Posterior cingulate gyrus (tissue), 11 donors: ENCODE measurements around the gene PIGO.

Source experiments
- DNase-seq, 10 donors: peaks; one replicate each; pipeline versions ENCODE4 v3.0.0 to v3.0.0-alpha.2; 2020 to 2021; ENCODE audit warnings: mixed read lengths in 3 of 10
- intact Hi-C: fragments of 100-400 bp; cut with DNase I; formaldehyde crosslinking; loops from one replicate; pipeline ENCODE4 v1.15.1; 2023

The PIGO gene

DNA sequence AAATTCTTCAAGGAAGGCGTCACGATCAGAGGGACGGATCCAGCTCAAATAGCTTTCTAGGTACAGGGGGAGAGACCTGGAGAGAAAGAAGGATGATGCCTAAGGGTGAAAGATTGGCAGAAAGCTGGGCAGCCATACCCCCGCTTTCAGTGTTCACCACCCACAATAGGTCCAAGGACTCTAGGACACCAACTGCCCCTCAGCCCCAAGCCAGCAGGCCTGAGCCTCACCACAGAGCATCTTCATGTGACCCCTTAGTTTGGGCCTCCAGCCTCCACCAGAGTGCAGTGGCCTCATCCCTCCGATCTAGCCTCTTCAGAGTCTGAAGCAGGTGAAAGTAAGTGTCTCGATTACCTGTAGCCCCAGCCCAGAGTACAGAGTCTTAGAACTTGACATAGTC lies 22.2 kb downstream of the PIGO start:
- intact Hi-C loops: loop anchor here (10.0 kb wide), 1 partner anchor 91 kb away; the partner anchor contains the start of gene UNC13B
- peak in 1 of 10 donors; percentile 26 for DNase-seq

DNA sequence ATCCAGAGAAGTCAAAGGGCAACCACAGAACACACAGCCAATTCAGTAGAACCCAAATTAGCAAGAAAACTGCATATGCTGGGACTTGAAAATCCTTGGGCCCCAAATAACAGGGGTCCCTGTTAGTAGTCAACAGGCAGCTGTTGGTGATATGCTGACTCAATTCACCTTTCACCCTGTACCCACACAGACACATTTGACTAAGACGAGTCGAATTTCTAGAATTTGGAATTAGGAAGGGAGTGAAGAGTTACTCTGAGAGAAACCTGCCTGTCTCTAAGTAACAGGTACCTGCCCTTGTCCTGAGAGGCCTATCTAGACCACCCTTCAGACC lies 23.1 kb downstream of the PIGO start:
- intact Hi-C loops: loop anchor here (2.0 to 10.0 kb wide), 2 partner anchors 82 to 92 kb away; partner anchors contain the start of gene UNC13B
- no peak for DNase-seq

DNA sequence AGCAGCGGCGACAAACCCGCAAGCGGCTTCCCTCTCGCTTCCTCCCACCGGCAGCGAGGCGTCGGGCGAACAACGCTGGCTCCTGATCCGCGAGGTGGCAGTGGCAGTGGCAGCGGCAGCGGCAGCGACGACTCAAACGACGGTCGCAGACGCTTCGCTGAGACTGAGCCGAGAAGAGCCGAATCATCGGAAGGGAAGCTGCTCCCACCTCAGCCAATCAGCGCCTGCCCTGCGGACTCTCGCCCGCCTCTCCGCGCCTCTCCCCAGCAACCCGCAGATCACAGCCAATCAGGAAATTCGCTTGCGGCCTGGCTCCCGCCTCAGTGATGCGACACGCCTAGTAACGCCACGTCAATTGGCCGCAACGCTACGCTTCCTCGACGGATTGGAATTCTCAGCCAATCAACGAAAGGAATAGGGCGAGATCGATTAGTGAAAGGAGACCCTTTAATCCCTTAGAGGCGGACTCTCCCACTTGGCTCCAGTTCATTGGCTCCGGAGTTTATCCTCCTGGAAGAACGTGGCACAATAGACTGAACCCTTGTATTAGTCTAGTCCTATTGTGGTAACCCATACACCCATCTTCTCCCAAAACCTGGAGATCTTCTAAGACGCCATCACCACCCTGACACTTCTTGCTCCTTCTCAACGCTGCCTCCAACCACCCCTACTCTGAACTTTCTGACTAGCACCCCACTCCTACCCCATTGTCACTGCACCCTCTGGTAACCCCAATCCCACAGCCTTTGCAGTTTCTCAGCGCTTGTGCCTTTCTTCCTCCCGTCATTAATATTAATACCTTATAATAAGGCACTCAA lies 23.7 kb downstream of the PIGO start, which contains the start of gene VCP:
VCP (minus strand) TSS at position 165 of the 818 bp plus-strand sequence. CDS start 272 bp downstream, outside the sequence.
- intact Hi-C loops: loop anchor here (1.0 to 10.0 kb wide), 3 partner anchors 8 to 92 kb away; partner anchors contain the start of gene UNC13B

DNA sequence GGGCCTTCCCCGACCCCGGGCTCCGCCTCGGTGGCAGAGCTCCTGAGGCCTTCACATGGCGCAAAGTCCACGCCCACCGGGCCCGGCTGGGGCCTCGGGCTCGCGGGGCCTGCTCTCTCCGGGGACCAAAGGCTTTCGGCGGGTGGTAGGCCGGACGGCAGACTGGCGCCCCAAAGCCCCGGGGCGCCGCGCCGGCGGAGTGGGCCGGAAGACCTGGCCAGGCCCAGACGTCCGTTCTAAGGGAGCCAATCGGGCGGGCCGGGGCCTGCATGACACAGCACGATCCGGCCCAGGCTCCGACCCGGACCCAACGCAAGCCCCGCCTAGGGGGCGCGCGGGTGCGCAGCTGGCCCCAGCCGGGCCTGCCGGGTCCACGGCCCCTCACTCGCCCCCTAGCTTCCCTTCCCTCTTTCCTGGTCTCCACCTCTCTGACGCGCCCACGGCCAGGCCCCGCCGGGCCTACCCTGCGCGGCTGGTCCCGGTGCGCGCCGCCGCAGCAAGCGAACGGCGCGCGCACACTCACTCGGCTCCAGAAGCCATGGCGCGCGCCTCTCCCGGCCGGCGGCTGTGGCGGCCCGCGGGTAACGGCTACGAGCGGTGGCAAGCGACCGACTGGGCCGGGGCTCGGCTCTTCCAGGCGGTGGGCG lies 24.5 kb downstream of the PIGO start:
- intact Hi-C loops: loop anchor here (1.0 to 10.0 kb wide), 3 partner anchors 8 to 93 kb away; partner anchors contain the start of gene UNC13B

More for the DNA sequence above, 23.7 kb downstream of the PIGO start, which contains the start of gene VCP:
- DNase-seq: peak; percentile 98 to 100 (median 99)

DNA sequence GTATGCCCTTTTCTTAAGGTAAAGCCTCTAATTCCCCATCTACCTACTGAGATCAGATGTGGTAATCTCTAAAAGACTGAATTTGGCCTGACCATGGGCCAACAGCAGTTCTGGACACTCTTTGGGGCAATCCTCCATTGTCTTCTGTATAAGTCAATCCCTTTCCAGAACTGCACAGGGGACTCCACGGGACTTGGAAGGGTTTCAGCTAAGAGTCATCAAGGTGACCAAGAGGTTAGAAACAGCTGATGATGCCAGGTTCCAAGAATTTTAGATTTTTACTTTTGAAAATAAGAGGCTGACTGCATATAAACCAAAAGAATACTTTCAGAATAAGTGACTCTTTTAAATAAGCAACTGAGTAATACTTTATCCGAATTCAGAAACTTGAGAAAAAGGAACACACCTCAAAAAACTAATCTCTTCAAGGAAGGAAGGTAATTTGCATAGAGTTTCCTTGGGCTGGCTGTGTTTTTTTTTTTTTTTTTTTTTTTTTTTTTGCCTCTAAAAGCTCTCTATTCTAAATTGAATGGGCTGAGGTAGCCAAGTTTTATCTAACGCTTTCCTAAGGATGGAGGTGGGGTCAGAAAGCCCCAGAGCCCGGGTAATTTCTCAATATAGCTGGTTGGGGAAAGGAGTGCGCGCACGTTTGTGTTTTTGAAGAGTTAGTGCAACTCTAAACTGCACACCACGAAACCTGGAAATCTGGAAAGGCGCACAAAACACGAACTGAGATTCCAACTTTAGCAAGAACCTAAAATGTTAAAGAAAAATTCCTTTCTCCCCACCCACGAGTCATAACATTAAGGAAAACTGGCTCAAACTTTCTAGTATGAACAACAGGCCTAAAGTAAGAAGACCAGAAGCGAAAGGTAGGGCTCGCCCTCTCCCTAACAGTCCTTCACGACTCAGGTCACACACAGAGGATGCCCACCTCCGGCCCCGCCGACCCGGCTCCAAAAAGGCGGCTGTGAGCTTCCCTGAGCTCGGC lies 25.3 kb downstream of the PIGO start:
- intact Hi-C loops: loop anchor here (10.0 kb wide), 1 partner anchor 94 kb away; the partner anchor contains the start of gene UNC13B
- peak in 1 of 10 donors; percentile 8 for DNase-seq

More for the DNA sequence above, 24.5 kb downstream of the PIGO start:
- peak; percentile 47 to 96 (median 72) for DNase-seq

DNA sequence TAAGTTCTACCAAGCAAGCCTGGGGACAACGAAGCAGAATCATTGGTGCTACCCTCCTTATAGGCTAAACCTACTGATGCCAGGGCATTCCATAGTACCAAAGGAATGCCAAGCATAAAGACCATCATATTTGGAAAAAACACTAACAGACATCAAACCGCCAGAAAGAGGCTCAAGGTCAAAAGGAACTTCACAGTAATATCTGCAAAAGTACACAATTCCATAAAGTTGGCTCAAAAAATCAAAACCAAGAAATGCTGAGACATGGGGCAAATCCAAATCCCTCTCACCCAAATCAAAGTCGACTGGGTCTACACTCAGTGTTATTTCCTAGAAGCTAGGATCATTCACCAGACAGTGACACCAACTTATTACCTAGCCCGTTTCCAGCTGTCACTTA lies 27.4 kb downstream of the PIGO start:
- intact Hi-C loops: no loop called here
- no peak for DNase-seq

DNA sequence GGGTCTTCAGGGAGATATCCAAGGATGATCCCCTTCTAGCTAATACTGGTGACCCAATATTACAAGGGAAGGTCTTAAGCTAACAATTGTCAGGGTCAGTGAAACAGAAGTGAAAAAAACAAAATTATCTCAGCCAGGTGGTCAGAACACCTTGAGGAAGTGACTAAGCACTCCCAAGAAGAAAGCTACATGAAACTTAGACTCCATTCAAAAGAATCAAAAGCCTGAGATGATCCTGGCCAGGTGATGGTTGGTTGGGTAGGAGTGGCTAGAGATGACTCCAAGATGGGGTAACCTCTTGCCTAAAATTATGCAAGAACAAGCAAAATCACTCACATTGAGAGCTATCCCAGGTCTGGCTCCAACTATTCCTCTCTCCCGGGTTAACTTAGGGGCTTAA lies 29.3 kb downstream of the PIGO start:
- intact Hi-C loops: no loop called here

DNA sequence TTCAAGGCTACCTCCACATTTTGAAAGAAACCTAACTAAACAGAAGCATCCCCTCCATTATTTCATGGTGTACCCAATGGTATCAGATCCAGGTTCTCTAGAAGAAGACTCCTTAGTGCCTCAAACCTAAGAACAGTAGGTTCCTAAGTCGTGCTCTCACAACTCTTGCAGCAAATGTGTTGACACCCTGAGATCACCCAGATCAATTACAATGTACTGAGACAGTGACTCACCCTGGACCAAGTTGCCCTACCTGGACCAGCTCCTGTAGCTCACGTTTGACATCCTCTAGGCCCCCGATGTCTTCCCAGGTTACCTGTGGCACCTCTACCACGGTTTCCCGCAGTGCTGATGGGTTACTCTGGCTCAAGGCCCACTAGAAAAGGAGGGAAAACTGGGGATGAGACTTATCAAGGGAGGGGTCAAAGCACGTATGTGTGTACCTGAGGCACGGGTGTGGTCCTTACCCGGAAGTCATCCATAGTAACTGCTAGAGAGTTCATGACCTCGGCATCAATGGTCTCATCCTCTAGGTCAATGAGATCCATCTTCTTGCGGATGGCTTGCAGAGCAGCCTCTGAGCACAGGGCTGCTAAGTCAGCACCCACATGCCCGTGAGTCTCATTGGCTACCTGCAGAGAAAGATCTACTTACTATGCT lies 35.7 kb downstream of the PIGO start:
- intact Hi-C loops: no loop called here
- no peak for DNase-seq

More for the DNA sequence above, 29.3 kb downstream of the PIGO start:
- no peak for DNase-seq

DNA sequence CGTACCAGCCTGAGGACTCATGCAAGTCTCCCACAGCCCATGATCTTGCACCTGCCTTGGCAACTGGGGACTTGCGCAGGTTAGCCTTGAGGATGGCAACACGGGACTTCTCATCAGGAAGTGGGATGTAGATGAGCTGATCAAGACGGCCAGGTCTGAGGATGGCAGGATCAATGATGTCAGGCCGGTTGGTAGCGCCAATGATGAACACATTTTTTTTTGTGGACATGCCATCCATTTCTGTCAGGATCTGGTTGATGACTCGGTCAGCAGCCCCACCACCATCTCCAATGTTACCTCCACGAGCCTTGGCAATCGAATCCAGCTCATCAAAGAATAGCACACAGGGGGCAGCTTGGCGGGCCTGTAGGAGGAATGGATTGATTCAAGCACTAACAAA lies 37.0 kb downstream of the PIGO start:
- intact Hi-C loops: no loop called here
- DNase-seq: peak in 1 of 10 donors; percentile 33

DNA sequence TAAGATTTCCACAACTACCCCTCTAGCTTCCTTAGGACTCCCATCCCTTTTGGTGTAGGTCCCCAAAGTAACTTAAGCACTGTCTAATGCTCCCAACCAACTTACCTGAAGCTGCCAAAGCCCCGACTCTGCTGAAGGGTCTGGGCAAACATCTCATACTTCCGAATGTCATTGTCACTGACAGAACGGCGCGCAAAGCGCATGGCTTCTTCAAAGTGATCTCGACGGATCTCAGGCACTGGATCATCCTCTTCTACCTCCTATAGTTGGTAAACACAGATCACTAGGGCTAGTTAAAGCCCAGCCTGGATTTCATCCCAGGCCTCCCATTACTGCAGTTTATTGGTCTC lies 39.1 kb downstream of the PIGO start:
- no peak for DNase-seq
- intact Hi-C loops: no loop called here

DNA sequence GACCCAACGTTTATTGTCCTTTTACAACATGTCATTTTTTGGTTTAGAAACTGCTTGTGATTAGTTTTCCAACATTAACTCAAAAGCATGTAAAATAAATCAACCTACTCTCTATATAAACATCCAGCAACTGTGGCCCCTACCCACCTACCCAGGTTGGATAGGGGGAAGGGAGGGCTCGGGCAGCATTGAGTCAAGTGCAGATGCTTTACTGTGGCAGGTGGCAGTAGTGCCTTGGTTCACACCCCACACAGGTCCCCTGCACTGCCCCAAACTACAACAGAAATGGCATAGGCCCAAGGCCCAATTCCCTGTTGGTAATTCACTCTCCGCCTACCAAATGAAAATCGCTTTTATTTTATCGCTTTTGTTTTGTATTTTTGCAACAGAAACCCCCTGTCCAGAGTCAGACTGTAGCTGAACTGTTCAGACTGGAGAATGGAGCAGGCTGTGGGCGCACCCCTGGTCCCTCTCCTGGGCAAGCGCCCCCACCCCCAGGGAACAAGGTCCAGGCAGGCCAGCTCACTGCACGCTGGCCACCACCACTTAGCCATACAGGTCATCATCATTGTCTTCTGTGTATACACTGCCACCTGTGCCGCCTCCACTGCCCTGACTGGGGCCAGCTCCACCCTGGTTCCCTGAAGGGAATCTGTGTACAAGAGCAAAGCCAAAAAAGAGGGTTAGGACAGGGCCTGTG lies 39.7 kb downstream of the PIGO start:
- peak in 1 of 10 donors; percentile 58 for DNase-seq
- intact Hi-C loops: no loop called here

DNA sequence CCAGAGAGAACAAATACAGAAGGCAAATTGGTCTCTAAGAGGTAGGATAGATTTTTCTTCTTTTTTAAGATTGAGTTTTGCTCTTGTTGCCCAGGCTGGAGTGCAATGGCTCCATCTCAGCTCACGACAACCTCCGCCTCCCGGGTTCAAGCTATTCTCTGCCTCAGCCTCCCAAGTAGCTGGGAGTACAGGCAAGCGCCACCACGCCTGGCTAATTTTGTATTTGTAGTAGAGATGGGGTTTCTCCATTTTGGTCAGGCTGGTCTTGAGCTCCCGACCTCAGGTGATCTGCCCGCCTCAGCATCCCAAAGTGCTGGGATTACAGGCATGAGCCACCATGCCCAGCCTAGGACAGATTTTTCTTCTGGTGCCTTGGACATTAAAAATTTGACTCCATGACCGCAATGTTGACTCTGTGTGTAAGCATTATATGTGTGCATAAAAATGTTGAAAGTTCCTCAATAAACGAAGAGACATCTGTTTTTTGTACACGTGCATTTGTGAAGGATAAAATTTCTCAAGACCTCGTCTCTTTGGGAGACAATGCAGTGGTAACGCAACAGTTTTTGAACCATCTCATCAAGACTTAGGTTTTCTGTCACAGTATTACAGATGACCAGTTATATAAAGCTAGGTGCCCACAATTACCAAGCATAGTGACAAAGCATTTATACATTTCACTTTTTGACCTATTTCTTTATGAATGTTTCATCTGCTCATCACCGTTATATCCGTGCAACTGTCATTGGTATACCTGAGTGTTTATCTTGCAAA lies 41.3 kb downstream of the PIGO start:
- intact Hi-C loops: no loop called here
- no peak for DNase-seq

DNA sequence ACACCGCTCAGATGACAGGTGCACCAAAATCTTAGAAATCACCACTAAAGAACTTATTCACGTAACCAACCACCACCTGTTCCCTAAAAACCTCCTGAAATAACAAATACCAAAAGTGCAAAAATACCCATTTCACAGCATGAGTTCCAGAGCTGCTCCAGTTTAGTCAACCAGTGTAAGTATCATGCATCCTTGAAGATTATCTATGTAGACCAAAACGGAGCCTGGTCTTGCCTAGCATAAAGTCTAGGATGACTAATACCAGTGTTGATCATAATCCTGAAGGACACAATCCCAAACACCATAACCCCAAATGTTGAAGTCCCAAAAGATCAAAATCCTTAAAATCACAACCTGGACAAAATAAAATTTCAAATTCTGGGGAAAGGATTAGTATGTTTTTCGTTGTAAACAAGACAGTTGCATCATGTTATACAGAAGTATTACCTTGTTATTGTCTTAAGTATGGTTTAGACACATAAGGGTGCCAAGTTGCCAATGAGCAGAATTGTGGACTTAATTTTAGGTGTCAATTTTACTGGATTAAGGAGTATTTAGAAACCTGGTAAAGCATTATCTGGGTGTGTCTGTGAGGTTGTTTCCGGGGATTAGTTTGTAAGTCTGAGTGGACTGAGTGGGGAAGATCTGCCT lies 42.1 kb downstream of the PIGO start:
- intact Hi-C loops: no loop called here
- no peak for DNase-seq

DNA sequence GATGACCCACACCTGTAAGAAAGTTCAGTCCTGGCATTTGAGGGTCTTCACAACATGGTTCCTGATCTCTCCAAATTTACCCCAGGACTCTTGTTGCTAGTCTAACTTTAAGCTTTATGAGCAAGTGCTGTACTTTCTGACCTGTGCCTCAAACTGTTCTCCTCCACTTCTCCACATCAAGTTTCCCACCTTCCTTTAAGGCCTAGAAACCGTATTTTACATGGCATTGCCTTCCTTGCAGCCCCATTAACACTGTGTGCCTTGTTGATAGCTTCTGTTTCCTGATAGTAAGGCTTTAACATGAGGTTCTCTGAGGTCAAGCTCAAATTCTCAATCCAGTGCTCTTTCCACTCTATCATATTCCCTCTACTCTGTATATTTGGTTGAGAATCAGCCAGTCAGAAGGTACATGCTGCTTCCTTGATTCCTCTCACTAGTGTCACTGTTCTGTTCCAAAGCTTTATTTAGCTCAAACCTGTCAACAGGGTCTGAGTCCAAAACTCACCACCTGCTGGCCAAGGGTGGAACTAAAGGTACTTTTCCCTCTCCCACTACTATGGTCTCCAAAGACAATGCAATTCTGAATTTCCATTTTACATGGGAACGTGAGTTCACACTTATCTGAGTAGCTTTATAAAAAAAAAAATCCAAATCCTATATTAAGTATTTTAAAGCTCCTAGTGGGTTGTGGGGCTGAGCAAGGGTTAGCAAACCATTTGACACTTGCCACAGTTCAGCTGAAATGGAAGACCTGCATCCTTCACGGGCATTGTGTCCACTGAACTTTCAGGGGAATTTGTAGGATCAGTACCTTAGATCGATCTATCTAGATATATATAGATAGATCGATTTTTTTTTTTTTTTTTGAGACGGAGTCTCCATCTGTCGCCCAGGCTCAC lies 45.1 kb downstream of the PIGO start:
- intact Hi-C loops: no loop called here
- peak in 4 of 10 donors; percentile 25 to 81 (median 43) for DNase-seq

DNA sequence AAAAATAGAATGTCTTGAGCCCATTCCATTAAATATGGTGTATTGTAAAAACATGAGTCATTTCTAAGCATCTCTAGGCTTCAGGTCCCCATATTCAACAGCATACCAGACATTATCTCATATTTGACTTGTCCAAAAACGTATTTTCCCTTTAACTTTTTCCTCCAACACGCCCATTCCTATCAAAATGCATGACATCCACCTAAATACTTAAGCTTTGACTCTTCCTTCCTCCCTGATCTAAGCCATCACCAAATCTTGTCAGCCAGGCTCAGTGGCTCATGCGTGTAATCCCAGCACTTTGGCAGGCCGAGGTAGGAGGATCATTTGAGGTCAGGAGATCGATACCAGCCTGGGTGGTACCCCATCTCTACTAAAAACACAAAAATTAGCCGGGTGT lies 47.9 kb downstream of the PIGO start:
- no peak for DNase-seq
- intact Hi-C loops: no loop called here

DNA sequence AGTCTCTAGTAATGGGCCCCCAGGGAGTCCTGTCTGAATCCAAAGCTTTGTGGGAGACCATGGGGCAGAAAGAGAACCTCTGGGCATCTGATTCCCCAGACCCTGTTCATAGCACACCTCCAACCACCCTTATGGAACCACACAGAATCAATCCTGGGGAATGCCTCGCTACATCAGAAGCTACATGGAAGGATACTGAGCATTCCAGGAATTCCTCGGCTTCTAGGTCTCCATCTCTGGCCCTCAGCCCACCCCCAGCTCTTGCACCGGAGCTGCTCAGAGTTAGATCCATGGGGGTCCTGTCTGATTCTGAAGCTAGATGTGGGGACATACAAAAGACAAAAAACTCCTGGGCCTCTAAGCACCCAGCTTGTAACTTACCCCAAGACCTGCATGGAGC lies 52.3 kb downstream of the PIGO start:
- intact Hi-C loops: no loop called here
- no peak for DNase-seq
